SW 1271 (cell line): ENCODE results near the gene FAM111A.

Experiments
- DNase-seq, 2 experiments: peaks; one replicate each; lab custom pipeline; 2025; lab: John Stamatoyannopoulos, UW

FAM111A gene

GRCh38 chr11:59141673-59142460 is 789 bp upstream of the FAM111A start:
- peak in 1 of 2 experiments; percentile 72 for DNase-seq

- DNase-seq = no peak
Observed at GRCh38 chr11:59144096-59144495, 1.4 kb downstream of the FAM111A start.

- DNase-seq = peak; percentile 87 to 94
Observed at GRCh38 chr11:59144579-59145345, 2.1 kb downstream of the FAM111A start.

GRCh38 chr11:59145534-59145933 is 2.9 kb downstream of the FAM111A start:
- DNase-seq = no peak

GRCh38 chr11:59151761-59152160 is 9.1 kb downstream of the FAM111A start:
- DNase-seq = no peak

GRCh38 chr11:59152312-59152951 is 9.8 kb downstream of the FAM111A start:
- no peak for DNase-seq

GRCh38 chr11:59154610-59155009 is 12.0 kb downstream of the FAM111A start:
- DNase-seq = no peak

- no peak for DNase-seq
Observed at GRCh38 chr11:59157433-59157832, 14.8 kb downstream of the FAM111A start.

- peak in 1 of 2 experiments; percentile 59 for DNase-seq
Observed at GRCh38 chr11:59158206-59159068, 15.8 kb downstream of the FAM111A start.

- no peak for DNase-seq
Observed at GRCh38 chr11:59164028-59164427, 21.4 kb downstream of the FAM111A start.

- peak; percentile 52 to 84 for DNase-seq
Observed at GRCh38 chr11:59171508-59172322, 29.1 kb downstream of the FAM111A start, which contains the start of gene DTX4. Gene DTX4 (plus strand): TSS chr11:59172132. CDS start chr11:59172596, 464 bp downstream.

- DNase-seq = no peak
Observed at GRCh38 chr11:59172345-59173079, 29.9 kb downstream of the FAM111A start.

GRCh38 chr11:59173080-59173963 is 30.7 kb downstream of the FAM111A start:
- DNase-seq = no peak

GRCh38 chr11:59173964-59174663 is 31.5 kb downstream of the FAM111A start:
- no peak for DNase-seq

GRCh38 chr11:59174664-59175033 is 32.0 kb downstream of the FAM111A start:
- DNase-seq = no peak

- DNase-seq = no peak
Observed at GRCh38 chr11:59175091-59175501, 32.4 kb downstream of the FAM111A start.

GRCh38 chr11:59176330-59176729 is 33.7 kb downstream of the FAM111A start:
- DNase-seq = no peak

- no peak for DNase-seq
Observed at GRCh38 chr11:59178402-59178801, 35.7 kb downstream of the FAM111A start.
